ENCODE results near the gene SMYD5.

SMYD5 gene

DNA sequence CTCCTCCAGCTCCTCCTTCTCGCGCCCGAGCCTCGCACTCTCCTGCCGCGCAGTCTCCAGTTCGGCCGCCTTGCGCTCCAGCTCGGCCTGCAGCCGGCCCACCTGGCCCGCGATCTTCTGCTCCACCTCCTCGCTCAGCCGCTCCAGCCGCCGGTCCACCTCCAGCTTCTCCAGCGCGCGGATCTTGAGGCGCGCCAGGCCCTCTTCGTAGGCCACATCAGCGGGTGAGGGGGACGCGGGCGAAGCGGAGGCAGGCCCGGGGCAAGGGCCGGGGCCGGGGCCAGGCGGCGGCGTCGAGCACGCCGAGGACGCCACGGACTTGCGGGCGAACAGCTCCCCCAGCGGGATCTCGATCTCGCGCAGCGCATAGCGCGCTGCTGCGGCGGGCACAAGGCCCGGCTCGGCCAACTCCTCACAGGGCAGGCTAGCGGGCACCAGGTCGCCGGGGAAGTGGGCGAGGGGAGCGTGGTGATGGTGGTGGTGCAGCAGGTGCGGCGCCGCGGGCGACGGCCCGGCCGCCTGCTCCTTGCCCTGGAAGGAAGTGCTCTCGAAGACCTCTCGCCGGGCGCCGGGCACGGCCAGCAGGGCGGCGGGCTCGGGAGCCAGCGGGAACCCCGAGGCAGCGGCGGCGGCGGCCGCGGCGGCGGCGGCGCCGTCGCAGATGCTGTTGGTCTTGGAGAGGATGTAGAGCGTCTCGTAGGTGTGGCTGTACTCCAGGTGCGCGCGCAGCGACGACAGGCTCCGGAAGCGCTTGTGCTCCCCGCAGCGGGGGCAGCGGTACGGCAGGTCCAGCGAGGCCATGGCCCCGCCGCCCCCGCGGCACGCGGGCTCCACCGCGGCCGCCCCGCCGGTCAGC is 55.0 kb downstream of the SMYD5 start:
- DNase-seq = peak; percentile 63 to 72
- H3K4me1 Mint-ChIP-seq = peaks cover 20% of the 10 kb centered on the region
- ATAC-seq = peak; percentile 92
- no peak overlapping the region for H3K27ac Mint-ChIP-seq
- peak overlapping the region; percentile 17 to 27 for H3K4me3 Mint-ChIP-seq
- no peaks in the 10 kb centered on the region for H3K9me3 Mint-ChIP-seq
- H3K27me3 Mint-ChIP-seq = no peaks in the 10 kb centered on the region

DNA sequence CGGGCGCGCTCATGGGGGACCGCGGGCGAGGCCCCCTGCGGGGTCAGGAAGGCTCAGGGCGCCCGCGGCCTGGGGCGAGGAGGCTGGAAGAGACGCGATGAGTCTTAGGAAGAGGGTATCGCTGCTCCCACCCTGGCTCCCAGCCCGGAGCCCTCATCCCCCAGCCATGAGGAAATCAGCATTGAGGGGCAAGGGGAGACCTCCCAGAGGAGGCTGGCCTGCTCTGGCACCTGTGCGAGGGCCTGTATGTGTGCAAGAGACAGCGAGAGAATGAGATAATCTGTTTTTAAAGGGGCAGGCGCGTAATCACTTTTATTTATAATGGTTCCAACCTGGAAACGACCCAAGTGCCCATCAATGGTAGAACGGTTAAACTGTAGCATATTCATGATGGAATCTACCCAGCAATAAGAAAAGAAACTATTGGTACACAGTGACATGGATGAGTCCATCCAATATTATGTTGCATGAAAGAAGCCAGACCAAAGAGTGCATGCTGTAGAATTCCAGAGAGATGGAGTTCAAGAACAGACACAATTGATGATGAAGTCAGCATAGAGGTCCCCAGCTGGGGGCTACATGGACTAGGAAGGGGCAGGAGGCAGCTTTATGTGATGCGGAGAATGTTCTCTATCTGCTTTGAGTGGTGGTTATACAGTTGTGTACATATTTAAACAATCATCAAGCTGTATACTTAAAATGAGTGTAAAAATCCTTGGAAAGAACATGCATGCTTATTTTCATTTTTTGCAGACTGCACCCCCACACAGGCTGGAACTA is 55.8 kb downstream of the SMYD5 start:
- no peak for ATAC-seq
- no peaks in the 10 kb centered on the region for H3K9me3 Mint-ChIP-seq

DNA sequence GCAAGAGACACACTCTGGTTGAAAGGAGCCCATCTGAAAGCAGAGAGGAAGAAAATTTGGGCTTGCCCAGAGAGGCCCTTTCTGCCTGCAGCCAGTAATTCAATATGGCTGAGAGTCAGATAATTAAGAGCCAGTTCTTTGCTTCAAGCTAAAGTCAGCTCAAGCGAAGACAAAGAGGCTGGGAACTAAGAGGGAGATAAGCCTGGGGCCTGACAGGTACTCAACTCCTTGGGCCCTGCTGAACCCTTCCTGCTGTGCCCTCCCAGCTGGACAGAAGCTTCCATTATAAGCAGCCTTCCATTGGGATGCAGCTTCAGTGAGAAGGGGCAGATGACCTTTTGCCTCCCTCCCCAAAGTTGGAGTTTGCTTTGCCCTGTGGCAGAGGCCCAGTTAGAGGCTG is 58.2 kb downstream of the SMYD5 start:
- H3K4me1 Mint-ChIP-seq = peaks cover 14% of the 10 kb centered on the region
- H3K9me3 Mint-ChIP-seq = no peaks in the 10 kb centered on the region
- H3K27ac Mint-ChIP-seq = no peak overlapping the region
- H3K4me3 Mint-ChIP-seq = no peak overlapping the region
- ATAC-seq (no peak), DNase-seq (no peak)
- no peaks in the 10 kb centered on the region for H3K27me3 Mint-ChIP-seq

More for the DNA sequence above, 55.8 kb downstream of the SMYD5 start:
- Mint-ChIP-seq H3K27ac (peak overlapping the region; percentile 2 to 52), H3K4me3 (peak overlapping the region; percentile 68 to 73), H3K27me3 (no peaks in the 10 kb centered on the region), H3K4me1 (peaks cover 20% of the 10 kb centered on the region)
- no peak for DNase-seq

Measured in stimulated activated naive CD8-positive, alpha-beta T cell treated with anti-CD3 and anti-CD28 coated beads, Interleukin-15, amount 100 ng/mL, for 72 hours (primary cell).